Body of pancreas (tissue), 4 donors: ENCODE results near the gene PIK3AP1.

ENCODE experiments used
- POLR2A ChIP-seq, 3 donors: fragments of 450-650 bp; IDR thresholded peaks; one replicate each; pipeline ENCODE4 v1.6.1; 2016; ENCODE audit warnings: antibody characterized with exemption in 3 of 3, mild to moderate bottlenecking in 2 of 3
- TF ChIP-seq, protein P1 (sequence below), 7 experiments: fragments of 450-650 bp in 4 of 7; fragments of 200-600 bp in 3 of 7; sonication (generic) in 3 of 7; IDR thresholded peaks; one replicate each; pipeline ENCODE4 v1.5.1; 2016 to 2019; ENCODE audit warnings: antibody characterized with exemption in 7 of 7

DNA sequence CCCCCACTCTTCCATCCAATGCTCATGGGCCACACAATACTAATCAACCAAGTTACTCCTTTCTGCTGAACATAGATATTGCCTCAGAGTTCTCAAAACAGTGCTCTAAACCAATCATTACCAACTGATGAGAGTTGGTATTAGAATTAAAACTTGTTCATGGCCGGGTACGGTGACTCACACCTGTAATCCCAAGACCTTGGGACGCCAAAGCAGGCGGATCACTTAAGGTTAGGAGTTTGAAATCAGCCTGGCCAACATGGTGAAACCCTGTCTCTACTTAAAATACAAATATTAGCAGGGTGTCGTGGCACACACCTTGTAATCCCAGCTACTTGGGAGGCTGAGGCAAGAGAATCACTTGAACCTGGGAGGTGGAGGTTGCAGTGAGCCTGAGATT lies 141.7 kb downstream of the PIK3AP1 start:
- TF ChIP-seq, protein P1, sequence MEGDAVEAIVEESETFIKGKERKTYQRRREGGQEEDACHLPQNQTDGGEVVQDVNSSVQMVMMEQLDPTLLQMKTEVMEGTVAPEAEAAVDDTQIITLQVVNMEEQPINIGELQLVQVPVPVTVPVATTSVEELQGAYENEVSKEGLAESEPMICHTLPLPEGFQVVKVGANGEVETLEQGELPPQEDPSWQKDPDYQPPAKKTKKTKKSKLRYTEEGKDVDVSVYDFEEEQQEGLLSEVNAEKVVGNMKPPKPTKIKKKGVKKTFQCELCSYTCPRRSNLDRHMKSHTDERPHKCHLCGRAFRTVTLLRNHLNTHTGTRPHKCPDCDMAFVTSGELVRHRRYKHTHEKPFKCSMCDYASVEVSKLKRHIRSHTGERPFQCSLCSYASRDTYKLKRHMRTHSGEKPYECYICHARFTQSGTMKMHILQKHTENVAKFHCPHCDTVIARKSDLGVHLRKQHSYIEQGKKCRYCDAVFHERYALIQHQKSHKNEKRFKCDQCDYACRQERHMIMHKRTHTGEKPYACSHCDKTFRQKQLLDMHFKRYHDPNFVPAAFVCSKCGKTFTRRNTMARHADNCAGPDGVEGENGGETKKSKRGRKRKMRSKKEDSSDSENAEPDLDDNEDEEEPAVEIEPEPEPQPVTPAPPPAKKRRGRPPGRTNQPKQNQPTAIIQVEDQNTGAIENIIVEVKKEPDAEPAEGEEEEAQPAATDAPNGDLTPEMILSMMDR (IDR thresholded peaks at IDR 0.05), result no peak
- no peak for TF ChIP-seq POLR2A (IDR thresholded peaks at IDR 0.05)
